NT2/D1 (cell line): ENCODE results near the gene CHCHD10.

ENCODE experiments used
- YY1 ChIP-seq: IDR thresholded peaks from 2 replicates; pipeline ENCODE4 v1.6.1; 2011; ENCODE audit not compliant: insufficient read length, insufficient read depth
- ZNF274 ChIP-seq: IDR thresholded peaks from 2 replicates; pipeline ENCODE4 v1.6.1; 2011; ENCODE audit warnings: mild to moderate bottlenecking, low read depth, low read length

DNA sequence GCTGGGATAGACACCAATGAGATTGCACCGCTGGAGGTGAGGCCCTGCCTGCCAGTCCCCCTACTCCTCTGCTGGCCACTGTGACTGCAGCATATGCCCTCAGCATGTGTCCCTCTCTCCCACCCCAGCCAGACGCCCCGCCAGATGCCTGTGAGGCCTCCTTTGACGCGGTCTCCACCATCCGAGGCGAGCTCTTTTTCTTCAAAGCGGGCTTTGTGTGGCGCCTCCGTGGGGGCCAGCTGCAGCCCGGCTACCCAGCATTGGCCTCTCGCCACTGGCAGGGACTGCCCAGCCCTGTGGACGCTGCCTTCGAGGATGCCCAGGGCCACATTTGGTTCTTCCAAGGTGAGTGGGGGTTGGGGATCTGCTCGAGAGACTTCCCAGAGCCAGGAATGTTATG lies 13.3 kb upstream of the CHCHD10 start:
- TF ChIP-seq ZNF274 (no peak), YY1 (no peak)
